Measurements from ENCODE around the gene DMXL1.
A peak's percentile ranks its signal among the peaks of the same experiment; 100 is the strongest.

GRCh38 chr5:119022017-119022745 lies 48.7 kb upstream of the DMXL1 start:
- TF ChIP-seq, protein P1, sequence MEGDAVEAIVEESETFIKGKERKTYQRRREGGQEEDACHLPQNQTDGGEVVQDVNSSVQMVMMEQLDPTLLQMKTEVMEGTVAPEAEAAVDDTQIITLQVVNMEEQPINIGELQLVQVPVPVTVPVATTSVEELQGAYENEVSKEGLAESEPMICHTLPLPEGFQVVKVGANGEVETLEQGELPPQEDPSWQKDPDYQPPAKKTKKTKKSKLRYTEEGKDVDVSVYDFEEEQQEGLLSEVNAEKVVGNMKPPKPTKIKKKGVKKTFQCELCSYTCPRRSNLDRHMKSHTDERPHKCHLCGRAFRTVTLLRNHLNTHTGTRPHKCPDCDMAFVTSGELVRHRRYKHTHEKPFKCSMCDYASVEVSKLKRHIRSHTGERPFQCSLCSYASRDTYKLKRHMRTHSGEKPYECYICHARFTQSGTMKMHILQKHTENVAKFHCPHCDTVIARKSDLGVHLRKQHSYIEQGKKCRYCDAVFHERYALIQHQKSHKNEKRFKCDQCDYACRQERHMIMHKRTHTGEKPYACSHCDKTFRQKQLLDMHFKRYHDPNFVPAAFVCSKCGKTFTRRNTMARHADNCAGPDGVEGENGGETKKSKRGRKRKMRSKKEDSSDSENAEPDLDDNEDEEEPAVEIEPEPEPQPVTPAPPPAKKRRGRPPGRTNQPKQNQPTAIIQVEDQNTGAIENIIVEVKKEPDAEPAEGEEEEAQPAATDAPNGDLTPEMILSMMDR (IDR thresholded peaks at IDR 0.05; ENCODE audit: borderline replicate concordance, extremely low read depth, low read length, poor library complexity, severe bottlenecking), result peak; percentile 58
- TF ChIP-seq EZH2 (IDR thresholded peaks at IDR 0.05; ENCODE audit: borderline replicate concordance, low read depth, low read length, severe bottlenecking), result no peak
